Left renal cortex interstitium (tissue), 4 donors: ENCODE measurements around the gene MRS2. TPM values are rescaled to one million over a fixed set of nuclear protein-coding genes. Genes with fewer than 3 reads are reported as not detected.

Experiments
- DNase-seq, 4 donors: peaks; one replicate each; pipeline ENCODE4 v3.0.0-alpha.2; 2013; ENCODE audit warnings: low read depth in 4 of 4, low spot score in 2 of 4, missing footprints in 1 of 4
- polyA plus RNA-seq, 4 donors: library from polyadenylated mRNA; unstranded; fragments of 120-200 nt; gene quantifications; one replicate each; pipeline ENCODE4 v1.2.1, GENCODE V29; 2013; ENCODE audit not compliant: insufficient read length in 4 of 4

MRS2 gene
- polyA plus RNA-seq, 4 donors: 34.1 to 47.7 (median 41.9) TPM

DNA sequence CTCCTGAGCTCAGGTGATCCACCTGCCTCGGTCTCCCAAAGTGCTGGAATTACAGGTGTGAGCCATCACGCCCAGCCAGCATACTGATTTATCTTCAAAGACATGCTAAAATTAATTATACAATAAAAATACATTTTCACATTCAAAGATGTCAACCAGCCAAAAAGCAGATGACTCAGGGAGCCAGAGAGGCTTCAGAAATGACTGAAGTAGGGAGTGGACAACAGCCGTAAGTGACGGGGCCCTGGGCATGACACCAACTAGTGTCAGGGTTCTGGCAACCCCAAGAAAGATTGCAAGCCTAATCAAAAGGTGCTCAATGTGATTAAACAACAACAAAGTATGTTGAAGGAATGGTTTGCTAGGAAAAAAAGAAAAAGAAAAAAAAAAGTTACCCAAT, 58.2 kb downstream of the MRS2 start:
- no peak for DNase-seq

DNA sequence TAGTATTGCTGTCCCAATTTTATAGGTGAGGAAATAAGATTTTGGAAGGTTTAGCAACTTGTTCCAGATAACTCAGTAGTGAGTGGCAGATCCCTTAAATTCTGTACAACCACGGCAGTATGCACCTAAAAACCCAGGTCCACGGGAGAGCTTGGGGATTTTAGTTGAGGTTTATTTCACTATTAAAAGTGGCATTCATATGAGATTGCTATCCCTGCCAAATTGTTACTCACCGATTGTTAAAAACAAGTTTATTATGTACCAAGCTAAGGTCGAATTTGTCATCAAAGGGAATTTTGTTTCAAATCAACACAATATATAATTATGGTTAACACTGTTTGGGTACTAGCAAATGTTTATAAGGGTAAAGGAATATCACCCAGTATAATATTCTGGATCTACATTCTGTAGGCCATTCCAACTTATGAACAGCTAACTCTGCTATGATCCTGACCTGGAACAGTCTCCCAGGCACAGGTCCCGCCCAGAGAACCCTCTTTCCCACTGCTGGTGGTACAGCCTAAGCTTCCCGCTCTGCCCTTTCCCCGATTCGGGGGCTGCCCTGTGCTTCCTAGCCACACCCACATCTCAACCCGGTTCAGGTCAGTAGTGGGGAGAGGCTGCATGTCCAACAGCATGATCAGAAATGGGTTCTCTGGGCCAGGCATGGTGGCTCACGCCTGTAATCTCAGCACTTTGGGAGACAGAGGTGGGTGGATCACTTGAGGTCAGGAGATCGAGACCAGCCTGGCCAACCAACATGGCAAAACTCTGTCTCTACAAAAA, 61.7 kb downstream of the MRS2 start:
- no peak for DNase-seq

DNA sequence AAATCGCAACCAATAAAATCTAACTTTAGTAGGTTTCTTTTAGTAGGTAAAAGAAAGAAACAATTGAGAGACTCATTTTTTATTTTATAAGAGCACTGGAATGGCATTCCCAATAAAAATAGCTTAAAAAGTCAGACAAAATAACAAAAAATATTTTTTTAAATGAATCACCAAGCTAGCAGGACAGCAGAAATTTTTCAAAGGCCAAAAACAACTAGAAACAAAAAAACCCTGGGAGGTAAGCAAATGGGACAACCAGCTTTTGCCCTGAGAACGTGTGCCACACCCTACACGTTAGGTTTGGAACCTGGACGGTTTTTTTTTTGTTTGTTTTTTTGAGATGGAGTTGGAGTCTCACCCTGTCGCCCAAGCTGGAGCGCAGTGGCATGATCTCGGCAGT, 67.1 kb downstream of the MRS2 start:
- DNase-seq: no peak

DNA sequence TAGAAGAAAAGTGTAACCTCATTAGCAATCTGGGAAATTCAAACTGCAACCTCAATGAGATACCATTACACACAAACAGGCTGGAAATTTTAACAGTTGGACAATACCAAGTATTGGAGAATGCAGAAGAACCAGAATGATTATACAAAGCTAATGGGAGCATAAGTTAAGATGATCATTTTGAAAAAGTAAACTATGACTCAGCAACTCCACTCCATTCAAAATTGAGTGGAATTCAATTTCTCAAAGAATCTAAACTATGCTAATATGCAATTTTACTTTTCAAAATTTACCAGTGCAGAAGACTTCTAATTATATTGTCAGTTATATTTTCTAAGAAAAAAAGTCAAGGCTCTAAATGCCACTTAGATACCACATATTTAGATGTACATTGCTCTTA, 69.4 kb downstream of the MRS2 start:
- no peak for DNase-seq

Other genes with a start within 250 kb of the MRS2 start
- 100 to 1,000 TPM; 110 to 119 (median 112) TPM for gene DCDC2, start 44.9 kb upstream of the MRS2 start, polyA plus RNA-seq
- 1 to 10 TPM; 2.8 to 4.8 (median 3.8) TPM for gene GPLD1, start 86.6 kb downstream of the MRS2 start, polyA plus RNA-seq
- 10 to 100 TPM; 25.9 to 33.4 (median 27.8) TPM for gene ALDH5A1, start 92.0 kb downstream of the MRS2 start, polyA plus RNA-seq
- gene KIAA0319, start 243.3 kb downstream of the MRS2 start, polyA plus RNA-seq: under 1 TPM; 0.28 to 0.46 (median 0.35) TPM